GM19240 (cell line): ENCODE data around the gene ZNF43.
"Not testable (repeated sequence)": the region's sequence is repeated elsewhere in the genome, so short reads cannot be mapped to it uniquely, and the experiment has no call there.

Source experiments
- DNase-seq: peaks from one replicate; pipeline ENCODE4 v3.0.0; 2011; ENCODE audit warnings: low spot score; ENCODE audit not compliant: insufficient read length

The ZNF43 gene

GRCh38 chr19:21835810-21836444 lies at the start of gene ZNF43:
ZNF43 (minus strand) TSS chr19:21836182; CDS start chr19:21836038, 144 bp downstream.
- DNase-seq = peak; percentile 27

GRCh38 chr19:21885516-21885915 lies 49.5 kb upstream of the ZNF43 start:
- DNase-seq = not testable (repeated sequence)

DNA sequence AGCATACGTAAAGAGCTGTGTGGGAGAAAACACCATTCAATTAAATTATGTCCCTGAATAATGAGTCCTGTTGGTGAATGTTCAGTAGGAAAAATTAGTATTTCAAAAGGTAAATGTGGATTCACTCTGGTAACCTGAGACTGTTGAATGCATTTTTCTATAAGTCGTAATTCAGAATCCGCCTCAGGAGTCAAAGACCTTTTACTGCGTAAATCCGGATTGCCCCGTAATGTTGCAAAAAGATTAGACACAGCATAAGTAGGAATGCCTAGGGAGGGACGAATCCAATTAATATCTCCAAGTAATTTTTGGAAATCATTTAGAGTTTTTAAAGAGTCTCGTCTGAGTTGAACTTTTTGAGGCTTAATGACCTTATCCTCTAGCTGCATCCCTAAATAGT lies 48.8 kb upstream of the ZNF43 start:
- DNase-seq = not testable (repeated sequence)

- DNase-seq = no peak
These were observed 47.5 kb upstream of the ZNF43 start for GRCh38 chr19:21883516-21883915.

GRCh38 chr19:21880761-21881160 lies 44.8 kb upstream of the ZNF43 start:
- DNase-seq = not testable (repeated sequence)

GRCh38 chr19:21878646-21879045 lies 42.7 kb upstream of the ZNF43 start:
- no peak for DNase-seq

DNA sequence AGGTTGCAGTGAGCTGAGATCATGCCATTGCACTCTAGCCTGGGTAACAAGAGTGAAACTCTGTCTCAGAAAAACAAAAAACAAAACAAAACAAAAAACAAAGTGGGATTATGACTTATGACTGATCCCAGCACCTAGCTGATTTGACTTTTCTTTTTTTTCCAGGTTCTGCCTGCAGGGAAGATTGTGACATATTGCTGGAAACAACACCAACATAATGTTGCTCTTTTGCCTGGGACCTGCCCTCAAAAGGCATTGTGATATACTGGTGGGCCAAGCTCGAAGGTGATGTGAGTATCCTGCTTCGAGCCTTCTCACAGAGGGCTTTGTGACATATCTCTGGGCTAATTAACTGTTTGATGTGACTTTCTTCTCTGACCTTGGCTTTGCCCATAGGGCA lies 42.0 kb upstream of the ZNF43 start:
- no peak for DNase-seq

- not testable (repeated sequence) for DNase-seq
These were observed 40.6 kb upstream of the ZNF43 start for GRCh38 chr19:21876608-21877007.

DNA sequence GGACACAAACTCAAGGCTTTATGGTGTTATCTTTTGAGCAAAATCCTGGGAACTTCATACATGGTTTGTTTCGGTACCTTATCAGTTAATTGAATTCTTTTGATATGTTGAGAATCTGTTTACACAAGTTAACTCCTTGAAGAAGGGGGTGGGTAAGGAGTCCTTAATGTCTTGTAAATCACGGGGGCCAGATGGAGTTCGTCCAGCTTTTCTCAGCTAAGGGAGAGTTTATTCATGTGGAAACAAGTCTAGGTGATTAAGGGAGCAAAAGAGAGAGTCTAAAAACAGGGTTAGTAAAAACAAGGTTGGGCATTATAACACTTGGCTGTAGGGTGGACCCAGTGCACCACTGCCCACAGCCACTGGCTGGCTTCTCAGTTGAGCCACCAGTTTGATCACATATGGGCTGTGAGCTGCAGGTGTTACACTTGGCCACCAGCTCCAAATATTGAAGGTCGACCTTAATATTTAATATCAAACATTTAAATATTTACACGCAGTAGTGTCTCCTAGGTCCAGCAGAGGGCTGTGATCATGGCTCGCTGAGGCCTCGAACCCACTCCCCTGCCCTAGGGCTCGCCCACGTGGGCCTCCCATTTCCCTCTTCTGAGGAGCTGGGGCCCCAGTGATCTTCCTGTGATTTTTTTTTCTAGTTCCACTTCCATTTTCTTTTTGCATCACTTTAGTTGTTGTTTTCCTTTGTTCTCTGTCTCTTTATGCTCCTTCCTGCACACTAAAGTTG lies 21.0 kb upstream of the ZNF43 start:
- DNase-seq = no peak

- DNase-seq = peak; percentile 63
These were observed 15.8 kb upstream of the ZNF43 start for GRCh38 chr19:21851596-21852345.

DNA sequence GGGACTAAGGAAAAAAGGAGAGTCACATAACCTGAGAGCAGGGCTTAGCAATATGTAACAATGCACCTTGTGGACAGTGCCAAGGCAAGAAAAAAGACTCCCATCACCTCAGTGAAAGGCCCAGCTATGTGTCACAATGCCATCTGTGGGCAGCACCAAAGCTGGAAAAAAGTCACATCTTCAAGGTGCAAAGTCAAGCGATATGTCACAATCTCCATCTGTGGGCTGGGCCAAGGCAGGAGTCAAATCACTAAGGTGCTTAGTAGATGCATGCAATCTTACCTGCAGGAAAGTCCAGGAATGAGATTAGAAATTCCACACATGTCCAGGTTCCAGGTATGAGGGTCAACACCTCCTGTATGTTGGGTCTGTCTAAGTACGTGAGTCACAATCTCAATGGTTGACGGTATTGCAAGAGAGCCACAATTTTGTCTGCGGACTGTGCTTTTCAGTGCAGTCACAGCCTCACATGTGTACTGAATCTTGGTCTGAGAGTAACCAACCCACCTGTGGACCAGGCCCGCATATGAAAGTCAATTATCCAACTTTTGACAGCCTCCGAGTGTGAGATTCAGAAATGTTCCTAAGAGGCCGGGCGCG lies 14.8 kb upstream of the ZNF43 start:
- DNase-seq = no peak

DNA sequence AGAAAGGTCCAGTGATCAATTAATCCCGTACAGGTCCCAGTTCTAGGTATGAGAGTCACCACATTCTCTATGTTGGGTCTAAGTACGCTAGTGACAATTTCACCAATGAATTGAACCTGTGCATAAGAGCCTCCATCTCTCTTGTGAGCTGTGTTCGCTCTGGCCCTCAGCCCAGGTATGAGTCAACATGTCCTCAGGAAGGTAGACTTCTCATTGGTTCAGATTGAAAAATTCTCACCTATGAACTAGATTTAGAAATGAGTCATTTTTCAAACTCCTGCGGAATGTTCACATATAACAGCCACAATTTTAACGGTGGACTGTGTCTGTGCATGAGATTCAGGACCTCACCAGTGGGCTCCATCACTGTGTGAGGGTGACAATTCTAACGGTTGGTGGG lies 12.7 kb upstream of the ZNF43 start:
- DNase-seq = no peak

DNA sequence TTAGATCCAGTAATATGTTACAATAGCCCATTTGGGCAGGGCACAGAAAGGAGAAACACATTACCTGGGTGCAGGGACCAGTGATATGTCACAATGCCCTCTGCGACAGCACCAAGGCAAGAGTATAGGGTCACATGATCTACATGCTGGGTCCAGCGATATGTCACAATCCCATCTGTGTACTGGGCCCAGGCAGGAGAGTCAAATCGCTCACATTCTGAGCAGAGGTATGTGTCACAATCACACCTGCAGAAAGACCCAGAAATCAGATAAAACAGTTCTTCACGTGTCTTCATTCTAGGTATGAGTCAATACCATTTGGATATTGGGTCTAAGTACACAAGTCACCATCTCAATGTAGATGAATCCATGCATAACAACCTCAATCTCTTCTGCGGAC lies 7.1 kb upstream of the ZNF43 start:
- DNase-seq = no peak

GRCh38 chr19:21841488-21842097 lies 5.6 kb upstream of the ZNF43 start:
- no peak for DNase-seq

- no peak for DNase-seq
These were observed 5.1 kb upstream of the ZNF43 start for GRCh38 chr19:21841081-21841480.

DNA sequence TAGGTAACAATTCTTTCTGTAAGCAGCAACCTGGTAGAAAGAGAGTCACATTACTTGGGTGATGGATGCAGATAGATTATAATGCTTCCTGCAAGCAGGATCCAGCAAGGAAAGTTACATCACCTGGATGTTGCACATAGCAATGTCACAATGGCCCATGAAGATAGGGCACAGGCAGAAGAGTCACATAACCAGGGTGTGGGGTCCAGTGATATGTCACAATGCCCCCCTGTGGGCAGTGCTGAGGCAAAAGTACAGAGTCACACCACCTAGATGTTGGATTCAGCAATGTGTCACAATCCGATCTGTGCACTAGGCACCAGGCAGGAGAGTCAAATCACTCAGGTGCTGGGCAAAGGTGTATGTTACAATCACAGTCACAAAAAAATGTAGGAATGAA lies 4.0 kb upstream of the ZNF43 start:
- DNase-seq = no peak

DNA sequence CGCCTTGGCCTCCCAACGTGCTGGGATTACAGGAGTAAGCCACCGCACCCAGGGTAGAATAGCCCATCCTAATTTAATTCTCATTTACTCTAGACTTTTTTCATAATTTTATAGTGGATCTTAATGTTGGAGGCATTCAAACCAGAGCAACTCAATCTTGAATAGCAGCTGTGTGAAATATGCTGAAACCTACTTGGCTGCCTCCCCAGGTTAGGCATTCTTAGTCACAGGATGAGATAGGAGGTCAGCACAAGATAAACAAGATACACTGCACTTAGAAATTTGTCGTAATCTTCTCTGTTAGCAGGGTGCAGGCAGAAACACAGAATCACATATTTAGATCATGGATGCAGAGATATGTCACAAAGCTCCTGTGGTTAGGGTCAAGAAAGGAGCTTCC lies 2.7 kb upstream of the ZNF43 start:
- no peak for DNase-seq

- no peak for DNase-seq
These were observed 563 bp downstream of the ZNF43 start for GRCh38 chr19:21835429-21835809.

DNA sequence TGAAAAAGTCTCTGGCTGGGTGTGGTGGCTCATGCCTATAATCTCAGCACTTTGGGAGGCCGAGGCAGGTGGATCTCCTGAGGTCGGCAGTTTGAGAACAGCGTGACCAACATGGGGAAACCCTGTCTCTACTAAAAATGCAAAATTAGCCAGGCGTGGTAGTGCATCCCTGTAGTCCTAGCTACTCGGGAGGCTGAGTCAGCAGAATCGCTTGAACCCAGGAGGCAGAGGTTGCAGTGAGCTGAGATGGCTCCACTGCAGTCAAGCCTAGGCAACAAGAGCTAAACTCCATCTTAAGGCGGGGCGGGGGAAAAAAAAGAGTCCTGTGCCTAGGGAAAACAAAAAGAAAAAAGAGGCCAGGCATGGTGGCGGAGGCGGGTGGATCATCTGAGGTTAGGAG lies 2.2 kb downstream of the ZNF43 start:
- no peak for DNase-seq

DNA sequence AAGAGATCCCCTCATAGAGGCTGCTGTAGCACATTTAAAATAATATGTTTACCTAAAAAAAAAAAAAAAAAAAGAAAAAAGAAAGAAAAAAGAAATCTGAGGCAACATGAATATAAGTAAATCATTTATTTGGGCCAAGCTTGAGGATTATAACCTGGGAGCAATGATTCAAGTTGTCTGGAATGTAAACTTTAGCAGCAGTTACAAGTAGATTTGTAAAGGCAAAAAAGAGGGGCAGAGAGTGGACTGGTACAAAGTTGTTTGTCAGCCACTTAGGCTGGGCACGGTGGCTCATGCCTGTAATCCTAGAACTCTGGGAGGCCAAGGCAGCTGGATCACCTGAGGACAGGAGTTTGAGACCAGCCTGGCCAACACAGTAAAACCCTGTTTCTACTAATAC lies 11.3 kb downstream of the ZNF43 start:
- DNase-seq = no peak

- no peak for DNase-seq
These were observed 12.8 kb downstream of the ZNF43 start for GRCh38 chr19:21823224-21823623.

- DNase-seq = no peak
These were observed 23.5 kb downstream of the ZNF43 start for GRCh38 chr19:21812448-21812847.
